ENCODE measurements around the gene TMPRSS11E.
"Not testable (repeated sequence)": the region's sequence is repeated elsewhere in the genome, so short reads cannot be mapped to it uniquely, and the experiment has no call there.

TMPRSS11E gene

DNA sequence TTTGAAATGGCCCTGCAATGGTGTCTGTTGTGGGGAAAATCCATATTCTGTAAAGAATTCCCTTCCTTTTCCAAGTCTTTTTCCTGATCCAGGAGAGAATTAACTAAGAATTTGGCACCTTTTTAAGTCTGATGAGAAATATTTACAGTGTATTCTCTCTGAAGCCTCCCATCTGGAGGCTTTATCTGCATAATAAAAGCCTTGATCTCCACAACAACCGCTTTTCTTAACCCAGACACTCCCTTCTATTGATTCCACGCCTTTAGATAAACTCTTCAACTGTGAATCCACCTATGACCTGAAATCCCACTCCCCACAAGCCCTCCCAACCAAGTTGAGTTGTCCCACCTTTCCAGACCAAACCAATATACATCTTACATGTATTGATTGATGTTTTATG is 43.1 kb upstream of the TMPRSS11E start (continued):
- TF ChIP-seq ZBTB21 (tag by site-specific recombination; IDR thresholded peaks at IDR 0.05) (no peak), ZNF184 (tag by site-specific recombination; IDR thresholded peaks at IDR 0.05) (no peak), ZNF133 (tag by site-specific recombination; IDR thresholded peaks at IDR 0.05) (no peak), BCL11B (tag by site-specific recombination; IDR thresholded peaks at IDR 0.05; ENCODE audit: low read depth) (no peak), ZNF221 (tag by site-specific recombination; IDR thresholded peaks at IDR 0.05; ENCODE audit: borderline replicate concordance) (no peak), ZBTB49 (tag by site-specific recombination; IDR thresholded peaks at IDR 0.05; ENCODE audit: low read depth) (no peak), SETDB1 (IDR thresholded peaks at IDR 0.05; ENCODE audit: insufficient read length, low read length) (no peak), ZNF521 (tag by site-specific recombination; IDR thresholded peaks at IDR 0.05) (no peak)

DNA sequence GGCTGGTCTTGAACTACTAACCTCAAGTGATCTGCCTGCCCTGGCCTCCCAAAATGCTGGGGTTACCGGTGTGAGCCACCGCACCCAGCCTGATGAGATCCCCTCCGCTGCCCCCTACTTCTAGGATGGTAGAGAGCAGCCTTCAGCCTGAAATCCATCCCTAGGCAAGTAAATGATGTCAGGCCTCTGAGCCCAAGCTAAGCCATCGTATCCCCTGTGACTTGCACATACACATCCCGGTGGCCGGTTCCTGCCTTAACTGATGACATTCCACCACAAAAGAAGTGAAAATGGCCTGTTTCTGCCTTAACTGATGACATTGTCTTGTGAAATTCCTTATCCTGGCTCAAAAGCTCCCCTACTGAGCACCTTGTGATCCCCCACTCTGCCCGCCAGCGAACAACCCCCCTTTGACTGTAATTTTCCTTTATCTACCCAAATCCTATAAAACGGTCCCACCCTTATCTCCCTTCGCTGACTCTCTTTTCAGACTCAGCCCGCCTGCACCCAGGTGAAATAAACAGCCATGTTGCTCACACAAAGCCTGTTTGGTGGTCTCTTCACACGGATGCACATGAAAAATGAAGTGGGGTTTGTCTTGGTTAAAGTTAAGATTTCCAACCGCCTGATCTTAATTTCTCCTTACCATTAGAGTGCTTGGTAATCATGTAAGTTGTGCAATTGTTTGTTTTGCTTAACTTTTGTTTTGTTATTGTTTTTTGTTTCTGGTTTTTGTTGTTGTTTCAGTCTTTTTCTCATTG is 41.4 kb upstream of the TMPRSS11E start:
- H3K4me3 ChIP-seq (ENCODE audit: low read depth, low read length); H3K27ac ChIP-seq (ENCODE audit: extremely low read depth, low read depth, low read length); POLR2A ChIA-PET; H3K4me1 ChIP-seq (ENCODE audit: control insufficient read depth, insufficient read depth, low read length); H3K36me3 ChIP-seq (ENCODE audit: control insufficient read depth in 2 of 2, insufficient read depth in 1 of 2, low read length in 2 of 2); CTCF ChIA-PET; H3K9me3 ChIP-seq (ENCODE audit: control insufficient read depth, insufficient read depth, low read depth, low read length): not testable (repeated sequence)

DNA sequence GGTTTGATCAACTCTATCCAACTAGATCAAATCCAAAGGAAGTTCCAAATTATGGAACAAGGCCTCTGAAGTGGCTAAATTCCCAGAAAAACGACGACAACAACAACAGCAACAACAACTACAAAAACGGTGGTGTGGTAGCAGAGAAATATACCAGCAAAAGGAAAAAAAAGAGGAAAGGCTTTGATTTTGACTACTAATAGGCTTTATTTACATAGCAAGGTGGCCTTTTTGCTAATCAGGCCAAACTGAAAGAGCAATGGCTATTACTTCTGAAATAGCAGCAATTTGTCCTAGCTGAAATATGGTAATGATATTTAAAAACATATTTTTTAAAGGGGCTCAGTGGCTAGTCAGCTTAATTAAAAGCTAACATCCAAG is 40.8 kb upstream of the TMPRSS11E start:
- H3K36me3 ChIP-seq (ENCODE audit: control insufficient read depth in 2 of 2, insufficient read depth in 1 of 2, low read length in 2 of 2), result no peaks in the 10 kb centered on the region
- POLR2A ChIA-PET, result no interaction called here
- H3K4me1 ChIP-seq (ENCODE audit: control insufficient read depth, insufficient read depth, low read length), result no peaks in the 10 kb centered on the region
- no peak overlapping the region for H3K27ac ChIP-seq (ENCODE audit: extremely low read depth, low read depth, low read length)
- CTCF ChIA-PET, result no interaction called here
- no peak overlapping the region for H3K4me3 ChIP-seq (ENCODE audit: low read depth, low read length)
- no peaks in the 10 kb centered on the region for H3K9me3 ChIP-seq (ENCODE audit: control insufficient read depth, insufficient read depth, low read depth, low read length)
- no peak for TF ChIP-seq ZBTB20 (tag by site-specific recombination; IDR thresholded peaks at IDR 0.05)
- no peak for TF ChIP-seq ATF2 (tag by site-specific recombination; IDR thresholded peaks at IDR 0.05; ENCODE audit: low read depth)
- no peak for TF ChIP-seq ZBTB49 (tag by site-specific recombination; IDR thresholded peaks at IDR 0.05; ENCODE audit: low read depth)
- TF ChIP-seq ZNF600 (tag by site-specific recombination; IDR thresholded peaks at IDR 0.05), result no peak
- no peak for TF ChIP-seq YY2 (tag by site-specific recombination; IDR thresholded peaks at IDR 0.05)
- TF ChIP-seq ZNF26 (tag by site-specific recombination; IDR thresholded peaks at IDR 0.05), result no peak
- no peak for TF ChIP-seq ZNF707 (tag by site-specific recombination; IDR thresholded peaks at IDR 0.05)
- TF ChIP-seq GLIS1 (tag by site-specific recombination; IDR thresholded peaks at IDR 0.05), result no peak
- TF ChIP-seq ZFP37 (tag by site-specific recombination; IDR thresholded peaks at IDR 0.05), result no peak
- no peak for TF ChIP-seq ZBTB7A (tag by site-specific recombination; IDR thresholded peaks at IDR 0.05; ENCODE audit: low read depth)
- TF ChIP-seq ZNF202 (tag by site-specific recombination; IDR thresholded peaks at IDR 0.05; ENCODE audit: borderline replicate concordance), result no peak
- TF ChIP-seq ZBTB26 (tag by site-specific recombination; optimal IDR thresholded peaks at IDR 0.05), result no peak
- TF ChIP-seq ZNF580 (tag by site-specific recombination; IDR thresholded peaks at IDR 0.05), result no peak
- TF ChIP-seq, protein P1, sequence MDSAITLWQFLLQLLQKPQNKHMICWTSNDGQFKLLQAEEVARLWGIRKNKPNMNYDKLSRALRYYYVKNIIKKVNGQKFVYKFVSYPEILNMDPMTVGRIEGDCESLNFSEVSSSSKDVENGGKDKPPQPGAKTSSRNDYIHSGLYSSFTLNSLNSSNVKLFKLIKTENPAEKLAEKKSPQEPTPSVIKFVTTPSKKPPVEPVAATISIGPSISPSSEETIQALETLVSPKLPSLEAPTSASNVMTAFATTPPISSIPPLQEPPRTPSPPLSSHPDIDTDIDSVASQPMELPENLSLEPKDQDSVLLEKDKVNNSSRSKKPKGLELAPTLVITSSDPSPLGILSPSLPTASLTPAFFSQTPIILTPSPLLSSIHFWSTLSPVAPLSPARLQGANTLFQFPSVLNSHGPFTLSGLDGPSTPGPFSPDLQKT (IDR thresholded peaks at IDR 0.05; ENCODE audit: borderline replicate concordance, low read depth, low read length), result no peak
- TF ChIP-seq ZNF76 (tag by site-specific recombination; IDR thresholded peaks at IDR 0.05; ENCODE audit: borderline replicate concordance, low read depth), result no peak
